SK-N-SH (cell line): ENCODE data around the gene ARHGEF12. TPM values are rescaled to one million over a fixed set of nuclear protein-coding genes. Genes with fewer than 3 reads are reported as not detected.

Source experiments
- CTCF ChIA-PET: fragments of 300-600, 350-600 bp; formaldehyde crosslinking; extraction: SDS; loops from one replicate; lab custom pipeline; 2021; lab: Yijun Ruan, JAX
- POLR2A ChIA-PET: fragments of 350-600 bp; sonication (Branson Sonifier 250); formaldehyde crosslinking; extraction: SDS; loops from one replicate; lab custom pipeline; 2020; ENCODE audit warnings: antibody characterized with exemption, inconsistent platforms; lab: Yijun Ruan, JAX
- DNase-seq: peaks from one replicate; pipeline ENCODE4 v3.0.0; 2012
- H2AFZ ChIP-seq: fragments of 200-600 bp; sonication (generic); 2 replicates; pipeline ENCODE4 v1.8.1; 2016; ENCODE audit warnings: antibody characterized with exemption, mild to moderate bottlenecking, low read depth
- H3F3A ChIP-seq: fragments of 200-600 bp; sonication (generic); replicated peaks from 2 replicates; pipeline ENCODE3; 2016; ENCODE audit warnings: antibody characterized with exemption, mild to moderate bottlenecking; ENCODE audit not compliant: insufficient read depth
- H3K27ac ChIP-seq, 2 experiments: fragments of 200-500 bp in 1 of 2; fragments of 200-600 bp in 1 of 2; sonication (Bioruptor generic) in 1 of 2; sonication (generic), shearing (Covaris generic) in 1 of 2; 2 replicates each; pipeline versions ENCODE4 v1.5.1 to v1.6.1; 2014 to 2016; ENCODE audit warnings: low read depth in 2 of 2, inconsistent platforms in 1 of 2, low read length in 1 of 2, mild to moderate bottlenecking in 1 of 2, mixed read lengths in 1 of 2
- H3K27me3 ChIP-seq: fragments of 200-600 bp; sonication (generic), shearing (Covaris generic); 2 replicates; pipeline ENCODE4 v1.6.1; 2016; ENCODE audit warnings: mixed run types; ENCODE audit not compliant: insufficient read depth
- H3K36me3 ChIP-seq, 2 experiments: fragments of 200-500 bp in 1 of 2; fragments of 200-600 bp in 1 of 2; sonication (Bioruptor generic) in 1 of 2; sonication (generic) in 1 of 2; replicated peaks in 1 of 2; 2 replicates each; pipeline versions ENCODE3 to v1.5.1; 2014 to 2016; ENCODE audit warnings: low read length in 1 of 2, mild to moderate bottlenecking in 1 of 2; ENCODE audit not compliant: insufficient read depth in 2 of 2, control insufficient read depth in 1 of 2
- H3K4me1 ChIP-seq, 2 experiments: fragments of 200-500 bp in 1 of 2; fragments of 200-600 bp in 1 of 2; sonication (Bioruptor generic) in 1 of 2; sonication (generic), shearing (Covaris generic) in 1 of 2; 2 replicates each; pipeline versions ENCODE4 v1.5.1 to v1.6.1; 2014 to 2016; ENCODE audit warnings: low read depth in 1 of 2, low read length in 1 of 2, mixed run types in 1 of 2; ENCODE audit not compliant: insufficient read depth in 2 of 2, control insufficient read depth in 1 of 2
- H3K4me2 ChIP-seq: fragments of 200-600 bp; sonication (generic), shearing (Covaris generic); 2 replicates; pipeline ENCODE4 v1.6.1; 2017; ENCODE audit warnings: mixed run types
- H3K4me3 ChIP-seq, 2 experiments: fragments of 200-500 bp in 1 of 2; fragments of 200-600 bp in 1 of 2; sonication (Bioruptor generic) in 1 of 2; sonication (generic), shearing (Covaris generic) in 1 of 2; 2 replicates each; pipeline versions ENCODE4 v1.5.1 to v1.8.1; 2014 to 2016; ENCODE audit warnings: low read depth in 2 of 2, inconsistent platforms in 1 of 2, low read length in 1 of 2, mild to moderate bottlenecking in 1 of 2, mixed read lengths in 1 of 2, moderate library complexity in 1 of 2
- H3K79me2 ChIP-seq: fragments of 200-600 bp; sonication (generic); 2 replicates; pipeline ENCODE4 v1.8.1; 2017; ENCODE audit warnings: mild to moderate bottlenecking; ENCODE audit not compliant: insufficient read depth
- H3K9ac ChIP-seq: fragments of 200-600 bp; sonication (generic); 2 replicates; pipeline ENCODE4 v1.6.1; 2017; ENCODE audit warnings: mixed run types
- H3K9me2 ChIP-seq: fragments of 200-600 bp; sonication (generic); 2 replicates; pipeline ENCODE4 v1.6.1; 2017; ENCODE audit warnings: mixed run types
- H3K9me3 ChIP-seq: fragments of 200-600 bp; sonication (generic); 2 replicates; pipeline ENCODE4 v1.6.1; 2017; ENCODE audit warnings: mixed run types, mild to moderate bottlenecking, moderate library complexity
- H4K20me1 ChIP-seq: fragments of 200-600 bp; sonication (generic); 2 replicates; pipeline ENCODE4 v1.6.1; 2017; ENCODE audit warnings: mild to moderate bottlenecking, mixed run types; ENCODE audit not compliant: insufficient read depth
- CHD2 ChIP-seq: fragments of 150-350 bp; IDR thresholded peaks from 2 replicates; pipeline ENCODE4 v1.6.1; 2018; ENCODE audit warnings: low read length; ENCODE audit not compliant: partially characterized antibody
- CTCF ChIP-seq: fragments of 200-600 bp; sonication (generic); IDR thresholded peaks from 2 replicates; pipeline ENCODE4 v1.6.1; 2017; ENCODE audit warnings: antibody characterized with exemption, mild to moderate bottlenecking, moderate library complexity
- ELF1 ChIP-seq: IDR thresholded peaks from 2 replicates; pipeline ENCODE4 v1.4.0; 2012
- EP300 ChIP-seq, 2 experiments: IDR thresholded peaks; 2 replicates each; pipeline versions ENCODE4 v1.4.0 to v1.6.1; 2012; ENCODE audit warnings: borderline replicate concordance in 1 of 2, low read depth in 1 of 2, low read length in 1 of 2
- EZH2phosphoT487 ChIP-seq: fragments of 200-600 bp; sonication (generic); IDR thresholded peaks from 2 replicates; pipeline ENCODE4 v1.6.1; 2017; ENCODE audit warnings: low read depth, mixed run types, mild to moderate bottlenecking, antibody characterized with exemption, moderate library complexity, borderline replicate concordance
- FOSL2 ChIP-seq: IDR thresholded peaks from 2 replicates; pipeline ENCODE4 v1.4.0; 2012; ENCODE audit warnings: low read depth, mild to moderate bottlenecking, moderate library complexity, borderline replicate concordance
- FOXJ3 ChIP-seq: sonication (generic); formaldehyde crosslinking; IDR thresholded peaks from 2 replicates; pipeline ENCODE4 v1.5.1; 2020; ENCODE audit warnings: mild to moderate bottlenecking, missing genetic modification reagents
- FOXM1 ChIP-seq: IDR thresholded peaks from 2 replicates; pipeline ENCODE4 v1.4.0; 2012; ENCODE audit warnings: low read depth, mild to moderate bottlenecking
- GABPA ChIP-seq: IDR thresholded peaks from 2 replicates; pipeline ENCODE4 v1.4.0; 2012; ENCODE audit warnings: low read depth, mild to moderate bottlenecking
- IRF3 ChIP-seq: fragments of 150-350 bp; IDR thresholded peaks from 2 replicates; pipeline ENCODE4 v1.6.1; 2016; ENCODE audit warnings: mild to moderate bottlenecking, low read depth, low read length
- JUND ChIP-seq: IDR thresholded peaks from 2 replicates; pipeline ENCODE4 v1.4.0; 2012
- MEF2A ChIP-seq: IDR thresholded peaks from 2 replicates; pipeline ENCODE4 v1.4.0; 2012; ENCODE audit warnings: low read depth, borderline replicate concordance
- NFIC ChIP-seq: IDR thresholded peaks from 2 replicates; pipeline ENCODE4 v1.4.0; 2012; ENCODE audit warnings: borderline replicate concordance
- NRF1 ChIP-seq: IDR thresholded peaks from 2 replicates; pipeline ENCODE4 v1.6.1; 2012; ENCODE audit warnings: low read depth, mild to moderate bottlenecking, low read length
- POLR2AphosphoS5 ChIP-seq: IDR thresholded peaks from 2 replicates; pipeline ENCODE4 v1.6.1; 2012; ENCODE audit warnings: low read depth, low read length
- RAD21 ChIP-seq: IDR thresholded peaks from 2 replicates; pipeline ENCODE4 v1.6.1; 2012; ENCODE audit warnings: mild to moderate bottlenecking, low read length
- RFX5 ChIP-seq: IDR thresholded peaks from 2 replicates; pipeline ENCODE4 v1.6.1; 2012; ENCODE audit warnings: mild to moderate bottlenecking, improper control_type of control experiment, low read length
- RXRA ChIP-seq: IDR thresholded peaks from 2 replicates; pipeline ENCODE4 v1.4.0; 2012; ENCODE audit warnings: low read depth, mild to moderate bottlenecking, borderline replicate concordance
- SIN3A ChIP-seq: IDR thresholded peaks from 2 replicates; pipeline ENCODE4 v1.6.1; 2012; ENCODE audit warnings: low read depth, mild to moderate bottlenecking, low read length, moderate library complexity, borderline replicate concordance
- TAF1 ChIP-seq: IDR thresholded peaks from 2 replicates; pipeline ENCODE4 v1.6.1; 2012; ENCODE audit warnings: low read depth, mild to moderate bottlenecking, low read length, moderate library complexity, borderline replicate concordance
- USF1 ChIP-seq: IDR thresholded peaks from 2 replicates; pipeline ENCODE4 v1.4.0; 2012; ENCODE audit warnings: low read depth, borderline replicate concordance
- YY1 ChIP-seq: IDR thresholded peaks from 2 replicates; pipeline ENCODE4 v1.4.0; 2012; ENCODE audit warnings: low read depth, mild to moderate bottlenecking
- WGBS: methylation state at CpG from one replicate; pipeline ENCODE4 v1.1.6; 2017; ENCODE audit warnings: low lambda C conversion rate; 5-methylcytosine and 5-hydroxymethylcytosine counted together
- polyA plus RNA-seq, 3 experiments: library from polyadenylated mRNA; depleted of rRNA; stranded (reverse); fragments of >200 nt; gene quantifications; 2 replicates each; pipeline ENCODE4 v1.2.3, GENCODE V29; 2012

The ARHGEF12 gene
- polyA plus RNA-seq, 1 of the 3 experiments (the other 2 are of a cell fraction) = 12.3 TPM

- Histone ChIP-seq H3K9ac (no peak overlapping the region), H3F3A (peaks cover 12% of the 10 kb centered on the region), H3K27me3 (no peaks in the 10 kb centered on the region), H3K36me3 (peaks cover 88 to 97% of the 10 kb centered on the region in 2 experiments), H3K4me2 (no peak overlapping the region), H3K9me2 (no peaks in the 10 kb centered on the region), H3K79me2 (no peaks in the 10 kb centered on the region), H3K4me3 (no peak overlapping the region), H2AFZ (no peak overlapping the region), H3K27ac (peak overlapping the region in 1 of 2 experiments; percentile 0; a peak in 1 of 4 replicates), H3K9me3 (no peaks in the 10 kb centered on the region), H4K20me1 (no peaks in the 10 kb centered on the region), H3K4me1 (no peaks in the 10 kb centered on the region)
- DNase-seq = no peak
- POLR2A ChIA-PET = no interaction called here
- TF ChIP-seq FOXJ3 (CRISPR knock-in tag) = no peak
- TF ChIP-seq NFIC = no peak
- TF ChIP-seq ELF1 = no peak
- TF ChIP-seq SIN3A = no peak
- TF ChIP-seq POLR2AphosphoS5 = no peak
- TF ChIP-seq CHD2 = no peak
- TF ChIP-seq RXRA = no peak
- TF ChIP-seq RFX5 = no peak
- TF ChIP-seq IRF3 = no peak
- TF ChIP-seq EZH2phosphoT487 = no peak
- no peak for TF ChIP-seq EP300 (IDR thresholded peaks at IDR 0.05; ENCODE audit: borderline replicate concordance in 1 of 2, low read depth in 1 of 2, low read length in 1 of 2)
- no peak for TF ChIP-seq GABPA
- TF ChIP-seq USF1 = no peak
- TF ChIP-seq YY1 = no peak
- WGBS = 96% methylated on average over 1 of the region's 1 CpG
- CTCF ChIA-PET = interaction anchor here (1.1 to 3.8 kb wide), 4 partner anchors 10 to 123 kb away, joined by 3 to 16 read pairs (median 3); partner anchors contain the start of gene ARHGEF12
Measured at GRCh38 chr11:120457996-120458395, 121.8 kb downstream of the ARHGEF12 start.

- H3F3A ChIP-seq = peaks cover 11% of the 10 kb centered on the region
- no peaks in the 10 kb centered on the region for H3K9me3 ChIP-seq
- H3K9ac ChIP-seq = no peak overlapping the region
- WGBS = 96% methylated on average over 2 of the region's 2 CpGs
- no peaks in the 10 kb centered on the region for H3K79me2 ChIP-seq
- no peaks in the 10 kb centered on the region for H3K9me2 ChIP-seq
- H3K4me2 ChIP-seq = no peak overlapping the region
- ChIA-PET POLR2A (no interaction called here), CTCF (interaction anchor here (0.7 kb wide), 1 partner anchor 96 kb away, joined by 3 read pairs; no protein-coding TSS in a partner anchor)
- no peaks in the 10 kb centered on the region for H3K27me3 ChIP-seq
- H3K27ac ChIP-seq = no peak overlapping the region
- no peak for DNase-seq
- no peak for TF ChIP-seq CTCF
- TF ChIP-seq FOSL2 = no peak
- no peak for TF ChIP-seq RFX5
- TF ChIP-seq TAF1 = no peak
- no peak for TF ChIP-seq FOXJ3 (CRISPR knock-in tag)
- no peak for TF ChIP-seq MEF2A
- TF ChIP-seq NRF1 = no peak
- TF ChIP-seq ELF1 = no peak
- no peak for TF ChIP-seq EZH2phosphoT487
- TF ChIP-seq EP300 (IDR thresholded peaks at IDR 0.05; ENCODE audit: borderline replicate concordance in 1 of 2, low read depth in 1 of 2, low read length in 1 of 2) = no peak
- no peak for TF ChIP-seq RAD21
- no peak for TF ChIP-seq JUND
- no peak for TF ChIP-seq FOXM1
- no peak overlapping the region for H2AFZ ChIP-seq
- H3K36me3 ChIP-seq = peaks cover 75 to 78% of the 10 kb centered on the region in 2 experiments
- H3K4me1 ChIP-seq = no peaks in the 10 kb centered on the region
- no peaks in the 10 kb centered on the region for H4K20me1 ChIP-seq
- no peak overlapping the region for H3K4me3 ChIP-seq
Measured at GRCh38 chr11:120462825-120463224, 126.6 kb downstream of the ARHGEF12 start.
